ENCODE measurements around the gene GRB10. TPM values are rescaled to one million over a fixed set of nuclear protein-coding genes. Genes with fewer than 3 reads are reported as not detected.
A peak's percentile ranks its signal among the peaks of the same experiment; 100 is the strongest.

The GRB10 gene
- total RNA-seq, 4 donors from 2014 or later, result 40.4 to 88.6 (median 61.1) TPM

- Histone ChIP-seq H3K27me3 (no peaks in the 10 kb centered on the region), H3K4me1 (peaks cover 42 to 47% of the 10 kb centered on the region in 2 donors), H3K27ac (peak overlapping the region; percentile 19 to 70 (median 47)), H3K9me3 (no peaks in the 10 kb centered on the region), H3K4me3 (peak overlapping the region; percentile 22 to 54 (median 33)), H3K36me3 (no peaks in the 10 kb centered on the region)
- DNase-seq (peak; percentile 18 to 36), ATAC-seq (peak; percentile 23 to 27)
- no peak for TF ChIP-seq POLR2A (IDR thresholded peaks at IDR 0.05)
- TF ChIP-seq CTCF (IDR thresholded peaks at IDR 0.05 in 4 of 5, conservative IDR thresholded peaks at IDR 0.05 in 1 of 5), result no peak
- in situ Hi-C loops (cut with MboI; ENCODE audit: low sequenced_read_pairs in 4 of 4) (loop anchor here in 3 of 4 donors (25.0 kb wide), 2 partner anchors 281 to 319 kb away; partner anchors contain the start of gene FIGNL1 (in 2 of the 3)), intact Hi-C loops (cut with DNase I; ENCODE audit: low total_unique reads) (loop anchor here (5.0 kb wide), 1 partner anchor 381 kb away; no protein-coding TSS in a partner anchor)
These were observed 1.1 kb downstream of the GRB10 start for GRCh38 chr7:50781381-50782293.

- Histone ChIP-seq H3K4me3 (no peak overlapping the region), H3K4me1 (peaks cover 35 to 54% of the 10 kb centered on the region in 2 donors), H3K27ac (peak overlapping the region in 2 of 4 donors; percentile 44 to 50), H3K27me3 (no peaks in the 10 kb centered on the region), H3K36me3 (no peaks in the 10 kb centered on the region), H3K9me3 (no peaks in the 10 kb centered on the region)
- DNase-seq (no peak), ATAC-seq (no peak)
- TF ChIP-seq POLR2A (IDR thresholded peaks at IDR 0.05) (no peak), CTCF (IDR thresholded peaks at IDR 0.05 in 4 of 5, conservative IDR thresholded peaks at IDR 0.05 in 1 of 5) (no peak)
- in situ Hi-C loops (cut with MboI; ENCODE audit: low sequenced_read_pairs in 4 of 4) (loop anchor here in 3 of 4 donors (25.0 kb wide), 2 partner anchors 282 to 318 kb away; partner anchors contain the start of gene FIGNL1 (in 2 of the 3)), intact Hi-C loops (cut with DNase I; ENCODE audit: low total_unique reads) (loop anchor here (5.0 kb wide), 1 partner anchor 382 kb away; no protein-coding TSS in a partner anchor)
These were observed 2.3 kb downstream of the GRB10 start for GRCh38 chr7:50780436-50780835.

GRCh38 chr7:50779427-50779826 is 3.3 kb downstream of the GRB10 start:
- Histone ChIP-seq H3K36me3 (no peaks in the 10 kb centered on the region), H3K9me3 (no peaks in the 10 kb centered on the region), H3K4me3 (no peak overlapping the region), H3K4me1 (peaks cover 28 to 52% of the 10 kb centered on the region in 2 donors), H3K27me3 (no peaks in the 10 kb centered on the region), H3K27ac (peak overlapping the region in 1 of 4 donors; percentile 37)
- TF ChIP-seq CTCF (IDR thresholded peaks at IDR 0.05 in 4 of 5, conservative IDR thresholded peaks at IDR 0.05 in 1 of 5), result no peak
- TF ChIP-seq POLR2A (IDR thresholded peaks at IDR 0.05), result no peak
- ATAC-seq (no peak), DNase-seq (no peak)
- in situ Hi-C loops (cut with MboI; ENCODE audit: low sequenced_read_pairs in 4 of 4) (loop anchor here in 3 of 4 donors (25.0 kb wide), 2 partner anchors 283 to 317 kb away; partner anchors contain the start of gene FIGNL1 (in 2 of the 3)), intact Hi-C loops (cut with DNase I; ENCODE audit: low total_unique reads) (no loop called here)

GRCh38 chr7:50778189-50778588 is 4.5 kb downstream of the GRB10 start:
- TF ChIP-seq POLR2A (IDR thresholded peaks at IDR 0.05) (no peak), CTCF (IDR thresholded peaks at IDR 0.05 in 4 of 5, conservative IDR thresholded peaks at IDR 0.05 in 1 of 5) (no peak)
- peaks cover 17 to 41% of the 10 kb centered on the region in 2 donors for H3K4me1 ChIP-seq
- no peak overlapping the region for H3K27ac ChIP-seq
- DNase-seq (no peak), ATAC-seq (no peak)
- no peaks in the 10 kb centered on the region for H3K36me3 ChIP-seq
- no peaks in the 10 kb centered on the region for H3K9me3 ChIP-seq
- no peaks in the 10 kb centered on the region for H3K27me3 ChIP-seq
- intact Hi-C loops (cut with DNase I; ENCODE audit: low total_unique reads) (no loop called here), in situ Hi-C loops (cut with MboI; ENCODE audit: low sequenced_read_pairs in 4 of 4) (loop anchor here in 3 of 4 donors (25.0 kb wide), 2 partner anchors 284 to 316 kb away; partner anchors contain the start of gene FIGNL1 (in 2 of the 3))
- no peak overlapping the region for H3K4me3 ChIP-seq
